ENCODE measurements around the gene ASTN2.

- TF ChIP-seq CTCF (IDR thresholded peaks at IDR 0.05): no peak
- no peak for TF ChIP-seq POLR2A (IDR thresholded peaks at IDR 0.05)
These were observed 320.7 kb downstream of the ASTN2 start for GRCh38 chr9:117093891-117094844.

Measured in prostate gland (tissue), 2 donors.